SH-SY5Y (cell line): Measurements from ENCODE around the gene PHB1.

ENCODE experiments used
- GATA2 ChIP-seq: IDR thresholded peaks from 2 replicates; pipeline ENCODE4 v1.6.1; 2011; ENCODE audit warnings: mild to moderate bottlenecking, low read depth, low read length
- GATA3 ChIP-seq: IDR thresholded peaks from 2 replicates; pipeline ENCODE4 v1.6.1; 2011; ENCODE audit warnings: low read depth, mild to moderate bottlenecking, low read length, moderate library complexity

- peak; percentile 49; the same call in 1 of the 2 replicates for TF ChIP-seq GATA2
- TF ChIP-seq GATA3, result 0 out of 2 replicates have a peak, but pooled peaks have one; percentile 32
Measured at GRCh38 chr17:49424276-49425003, 9.8 kb upstream of the PHB1 start.
